Stimulated activated CD8-positive, alpha-beta memory T cell treated with anti-CD3 and anti-CD28 coated beads, Interleukin-2, amount 100 ng/mL, for 1 hour (primary cell): ENCODE results near the gene SPSB2.
"Not testable (repeated sequence)": the region's sequence is repeated elsewhere in the genome, so short reads cannot be mapped to it uniquely, and the experiment has no call there.

Source experiments
- DNase-seq, 2 donors: peaks; one replicate each; pipeline ENCODE4 v3.0.0-alpha.2; 2020; ENCODE audit warnings: low read depth in 2 of 2

SPSB2 gene

GRCh38 chr12:6899837-6900519, 26.9 kb upstream of the SPSB2 start:
- DNase-seq = no peak

DNA sequence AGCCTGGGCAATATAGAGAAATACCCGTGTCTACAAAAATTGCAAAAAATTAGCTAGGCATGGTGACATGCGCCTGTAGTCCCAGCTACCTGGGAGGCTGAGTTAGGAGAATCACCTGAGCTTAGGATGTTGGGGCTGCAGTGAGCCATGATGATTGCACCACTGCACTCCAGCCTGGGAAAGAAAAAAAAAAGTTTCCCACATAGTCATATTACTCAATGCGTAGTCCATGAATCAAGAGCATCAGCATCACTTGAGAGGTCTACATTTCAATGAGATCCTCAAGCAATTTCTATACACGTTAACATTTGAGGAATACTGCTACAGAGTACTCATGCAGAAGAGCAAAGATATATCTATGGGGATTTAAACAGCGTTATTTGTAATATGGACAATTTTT, 26.3 kb upstream of the SPSB2 start:
- DNase-seq = no peak

DNA sequence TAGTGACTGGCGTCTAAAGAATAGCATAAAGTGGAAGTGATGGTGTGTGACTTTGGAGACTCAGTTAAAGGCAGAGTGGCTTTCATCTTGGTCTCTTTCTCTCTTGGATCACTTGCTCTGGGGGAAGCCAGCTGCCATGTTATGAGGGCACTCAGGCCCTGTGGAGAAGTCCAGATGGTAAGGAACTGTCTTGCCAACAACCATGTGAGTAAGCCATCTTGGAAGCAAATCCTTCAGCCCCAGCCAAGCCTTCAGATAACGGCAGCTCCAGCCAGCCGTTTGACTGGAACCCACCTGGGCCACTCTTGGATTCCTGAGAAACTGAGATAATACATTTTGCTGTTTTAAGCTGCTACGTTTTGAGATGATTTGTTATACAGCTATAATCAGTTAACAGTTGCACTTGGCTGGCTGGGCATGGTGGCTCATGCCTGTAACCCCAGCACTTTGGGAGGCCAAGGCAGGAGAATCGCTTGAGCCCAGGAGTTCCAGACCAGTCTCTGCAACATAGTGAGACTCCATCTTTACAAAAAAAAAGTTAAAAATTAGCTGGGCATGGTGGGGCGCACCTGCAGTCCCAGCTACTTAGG, 23.8 kb upstream of the SPSB2 start:
- DNase-seq = no peak

GRCh38 chr12:6894321-6894720, 21.2 kb upstream of the SPSB2 start:
- DNase-seq = no peak

- not testable (repeated sequence) for DNase-seq
Observed at GRCh38 chr12:6892683-6893082, 19.6 kb upstream of the SPSB2 start.

- no peak for DNase-seq
Observed at GRCh38 chr12:6891646-6892001, 18.5 kb upstream of the SPSB2 start.

- peak; percentile 97 to 99 for DNase-seq
Observed at GRCh38 chr12:6890789-6891645, 17.9 kb upstream of the SPSB2 start.

- DNase-seq = not testable (repeated sequence)
Observed at GRCh38 chr12:6889775-6890573, 16.9 kb upstream of the SPSB2 start.

DNA sequence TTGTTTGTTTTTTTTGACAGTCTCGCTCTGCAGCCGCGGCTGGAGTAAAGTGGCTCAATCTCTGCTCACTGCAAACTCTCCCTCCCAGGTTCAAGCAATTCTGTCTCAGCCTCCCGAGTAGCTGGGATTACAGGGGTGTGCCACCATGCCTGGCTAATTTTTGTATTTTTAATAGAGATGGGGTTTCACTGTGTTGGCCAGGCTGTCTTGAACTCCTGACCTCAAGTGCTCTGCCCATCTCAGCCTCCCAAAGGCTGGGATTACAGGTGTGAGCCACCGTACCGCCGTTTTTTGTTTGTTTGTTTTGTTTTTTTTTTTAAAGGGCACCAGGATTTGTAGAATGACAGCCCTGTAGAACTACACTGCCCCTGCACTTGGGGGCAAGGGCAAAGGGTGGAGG, 15.7 kb upstream of the SPSB2 start:
- not testable (repeated sequence) for DNase-seq

DNA sequence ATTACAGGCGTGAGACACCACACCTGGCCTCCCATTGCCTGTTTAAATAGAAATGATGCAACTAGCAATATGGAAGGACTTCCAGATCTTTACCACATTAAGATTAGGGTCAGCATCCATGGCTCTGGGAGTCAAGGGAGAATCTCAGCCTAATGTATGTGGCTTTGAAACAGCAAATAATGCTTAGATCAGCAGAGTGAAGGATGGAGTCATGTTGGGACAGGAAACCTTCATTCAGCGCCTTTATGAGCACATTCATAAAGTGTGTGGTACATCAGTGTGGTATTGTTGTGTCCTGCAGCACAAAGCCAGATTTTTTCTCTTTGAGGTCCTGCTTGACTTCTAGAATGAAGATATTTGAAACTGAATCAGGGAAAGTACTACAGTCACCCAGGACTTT, 15.3 kb upstream of the SPSB2 start:
- no peak for DNase-seq

GRCh38 chr12:6887460-6887859, 14.4 kb upstream of the SPSB2 start:
- no peak for DNase-seq

DNA sequence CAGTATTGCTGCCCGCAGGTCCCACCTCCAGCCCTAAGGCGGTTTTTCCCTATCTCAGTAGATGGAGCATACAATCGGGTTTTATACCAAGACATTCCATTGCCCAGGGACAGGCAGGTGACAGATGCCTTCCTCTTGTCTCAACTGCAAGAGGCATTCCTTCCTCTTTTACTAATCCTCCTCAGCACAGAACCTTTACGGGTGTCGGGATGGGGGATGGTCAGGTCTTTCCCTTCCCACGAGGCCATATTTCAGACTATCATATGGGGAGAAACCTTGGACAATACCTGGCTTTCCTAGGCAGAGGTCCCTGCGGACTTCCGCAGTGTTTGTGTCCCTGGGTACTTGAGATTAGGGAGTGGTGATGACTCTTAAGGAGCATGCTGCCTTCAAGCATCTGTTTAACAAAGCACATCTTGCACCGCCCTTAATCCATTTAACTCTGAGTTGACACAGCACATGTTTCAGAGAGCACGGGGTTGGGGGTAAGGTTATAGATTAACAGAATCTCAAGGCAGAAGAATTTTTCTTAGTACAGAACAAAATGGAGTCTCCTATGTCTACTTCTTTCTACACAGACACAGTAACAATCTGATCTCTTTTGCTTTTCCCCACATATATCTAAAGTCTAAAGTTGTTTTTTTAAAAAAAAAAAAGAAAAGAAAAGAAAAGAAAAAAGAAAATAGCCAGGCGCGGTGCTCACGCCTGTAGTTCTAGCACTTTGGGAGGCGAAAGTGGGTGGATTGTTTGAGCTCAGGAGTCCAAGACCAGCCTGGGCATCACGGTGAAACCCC, 13.3 kb upstream of the SPSB2 start:
- not testable (repeated sequence) for DNase-seq

DNA sequence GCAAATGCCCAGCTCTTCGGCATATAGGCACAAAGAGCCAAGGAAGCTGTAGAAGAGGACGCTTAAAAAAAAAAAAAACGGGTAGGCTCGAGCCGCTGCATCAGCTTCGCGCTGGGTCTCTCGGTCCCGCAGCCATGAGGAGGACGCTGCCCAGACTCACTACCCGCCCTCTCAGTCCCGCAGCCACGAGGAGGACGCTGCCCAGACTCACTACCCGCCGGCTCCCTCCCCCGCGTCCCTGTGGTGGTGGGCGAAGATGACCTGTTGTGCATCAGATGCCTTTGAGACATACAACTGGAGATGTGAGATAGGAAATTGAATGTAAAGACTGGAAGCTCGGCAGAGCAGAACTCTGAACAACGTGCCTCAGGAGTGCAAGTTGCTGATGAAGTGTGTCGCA, 11.4 kb upstream of the SPSB2 start:
- DNase-seq = no peak

GRCh38 chr12:6883683-6884082, 10.6 kb upstream of the SPSB2 start:
- no peak for DNase-seq

- DNase-seq = no peak
Observed at GRCh38 chr12:6883252-6883651, 10.1 kb upstream of the SPSB2 start.

- not testable (repeated sequence) for DNase-seq
Observed at GRCh38 chr12:6879824-6880223, 6.7 kb upstream of the SPSB2 start.

GRCh38 chr12:6874015-6874368, 889 bp upstream of the SPSB2 start:
- not testable (repeated sequence) for DNase-seq

GRCh38 chr12:6872073-6873048, 742 bp downstream of the SPSB2 start:
- peak; percentile 70 to 73 for DNase-seq

- no peak for DNase-seq
Observed at GRCh38 chr12:6871052-6871957, 1.8 kb downstream of the SPSB2 start.
